ENCODE data around the gene SLC2A4RG. TPM values are rescaled to one million over a fixed set of nuclear protein-coding genes. Genes with fewer than 3 reads are reported as not detected.

SLC2A4RG gene
- polyA plus RNA-seq, 10 donors, result 88.5 to 165 (median 112) TPM

- peak in 1 of 3 donors; percentile 41 for DNase-seq
These were observed 41.6 kb upstream of the SLC2A4RG start for GRCh38 chr20:63697868-63698545.

GRCh38 chr20:63698739-63699465 lies 40.7 kb upstream of the SLC2A4RG start:
- DNase-seq, result peak in 2 of 3 donors; percentile 70 to 77

- DNase-seq, result peak in 1 of 3 donors; percentile 31
These were observed 39.9 kb upstream of the SLC2A4RG start for GRCh38 chr20:63699466-63700198.

- peak in 1 of 3 donors; percentile 19 for DNase-seq
These were observed 39.2 kb upstream of the SLC2A4RG start for GRCh38 chr20:63700199-63701050.

- DNase-seq, result no peak
These were observed 38.6 kb upstream of the SLC2A4RG start for GRCh38 chr20:63701051-63701328.

- DNase-seq, result peak in 1 of 3 donors; percentile 11
These were observed 38.1 kb upstream of the SLC2A4RG start for GRCh38 chr20:63701329-63702035.

- DNase-seq, result peak in 1 of 3 donors; percentile 2
These were observed 37.4 kb upstream of the SLC2A4RG start for GRCh38 chr20:63702036-63702665.

- no peak for DNase-seq
These were observed 36.7 kb upstream of the SLC2A4RG start for GRCh38 chr20:63702751-63703470.

- peak in 1 of 3 donors; percentile 2 for DNase-seq
These were observed 36.1 kb upstream of the SLC2A4RG start for GRCh38 chr20:63703471-63703975.

- no peak for DNase-seq
These were observed 35.4 kb upstream of the SLC2A4RG start for GRCh38 chr20:63703976-63704748.

GRCh38 chr20:63704749-63705117 lies 34.8 kb upstream of the SLC2A4RG start:
- no peak for DNase-seq

GRCh38 chr20:63705232-63706026 lies 34.1 kb upstream of the SLC2A4RG start:
- no peak for DNase-seq

GRCh38 chr20:63706027-63706695 lies 33.4 kb upstream of the SLC2A4RG start:
- no peak for DNase-seq

- peak in 1 of 3 donors; percentile 67 for DNase-seq
These were observed 32.6 kb upstream of the SLC2A4RG start for GRCh38 chr20:63706852-63707557.

- peak; percentile 76 to 96 (median 90) for DNase-seq
These were observed 31.8 kb upstream of the SLC2A4RG start, which contains the start of the genes ARFRP1 and ZGPAT for GRCh38 chr20:63707558-63708300. Gene ARFRP1 (minus strand): TSS chr20:63707976. CDS start chr20:63707091, 885 bp downstream. Gene ZGPAT (plus strand): TSS chr20:63708039. CDS start chr20:63708581, 542 bp downstream.

Measured in muscle of back (tissue), 11 donors.